GM12864 (cell line): ENCODE data around the gene PLAGL2.

ENCODE experiments used
- DNase-seq: peaks from one replicate; pipeline ENCODE4 v3.0.0-alpha.2; 2011; ENCODE audit warnings: low read depth
- H3K4me3 ChIP-seq: 2 replicates; pipeline ENCODE4 v1.5.1; 2011; ENCODE audit warnings: mild to moderate bottlenecking, low read depth, low read length, control low read depth
- CTCF ChIP-seq: IDR thresholded peaks from 2 replicates; pipeline ENCODE4 v1.5.1; 2011; ENCODE audit warnings: low read depth, mild to moderate bottlenecking, moderate library complexity, low read length, control low read depth, inconsistent platforms; ENCODE audit errors: missing control alignments

Gene PLAGL2

GRCh38 chr20:32208499-32209154 lies 1.1 kb upstream of the PLAGL2 start:
- DNase-seq: no peak

GRCh38 chr20:32206760-32207625 lies 550 bp downstream of the PLAGL2 start:
- no peak for TF ChIP-seq CTCF
- H3K4me3 ChIP-seq: peak overlapping the region; percentile 70
- no peak for DNase-seq

More at GRCh38 chr20:32208499-32209154, 1.1 kb upstream of the PLAGL2 start:
- peak overlapping the region; percentile 70 for H3K4me3 ChIP-seq
- no peak for TF ChIP-seq CTCF

GRCh38 chr20:32205843-32206759 lies 1.4 kb downstream of the PLAGL2 start:
- DNase-seq: no peak
- no peak for TF ChIP-seq CTCF
- peak overlapping the region; percentile 70 for H3K4me3 ChIP-seq

GRCh38 chr20:32205110-32205842 lies 2.3 kb downstream of the PLAGL2 start:
- no peak for TF ChIP-seq CTCF
- DNase-seq: no peak
- peak overlapping the region; percentile 70 for H3K4me3 ChIP-seq

GRCh38 chr20:32204205-32205109 lies 3.1 kb downstream of the PLAGL2 start:
- no peak for TF ChIP-seq CTCF
- no peak for DNase-seq
- H3K4me3 ChIP-seq: no peak overlapping the region; the same call in 1 of the 2 replicates
